GM19193 (cell line): ENCODE results near the gene CYP4F2.

ENCODE experiments used
- POLR2A ChIP-seq: IDR thresholded peaks from 4 replicates; pipeline ENCODE4 v1.6.1; 2011; ENCODE audit not compliant: insufficient read depth, insufficient read length; ENCODE audit errors: extremely low read depth

Gene CYP4F2

DNA sequence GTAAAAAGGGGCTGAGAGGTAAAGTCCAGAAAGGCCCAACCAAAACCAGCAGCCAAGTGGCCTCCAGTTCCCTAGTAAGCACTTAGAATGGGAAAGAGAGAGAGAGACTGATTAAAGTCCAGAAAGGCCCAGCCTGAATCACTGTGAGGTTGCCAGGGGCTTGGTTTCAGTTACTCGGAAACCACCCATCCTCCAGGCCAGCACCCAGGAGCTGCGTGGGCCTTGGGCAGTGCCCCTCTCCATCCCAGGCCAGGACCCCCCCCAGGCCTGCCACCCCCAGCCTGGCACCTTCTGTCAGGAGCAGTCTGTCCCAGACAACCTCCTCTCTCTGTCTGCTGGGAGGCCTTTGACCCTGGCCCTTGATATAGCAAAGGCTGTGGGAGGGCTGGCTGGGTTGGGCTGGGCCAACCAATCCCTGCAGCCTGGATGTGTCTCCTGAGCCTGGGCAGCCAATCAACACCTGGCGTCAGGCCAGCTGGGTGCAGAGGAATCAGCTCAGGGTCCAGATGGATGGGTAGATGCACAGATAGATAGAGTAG lies at the start of gene CYP4F2:
CYP4F2 (minus strand) TSS at position 337 of the 539 bp plus-strand sequence. CDS start 463 bp downstream, outside the sequence.
- no peak for TF ChIP-seq POLR2A

GRCh38 chr19:15945301-15945700 lies 47.4 kb upstream of the CYP4F2 start:
- no peak for TF ChIP-seq POLR2A

- TF ChIP-seq POLR2A = no peak
Observed at GRCh38 chr19:15944401-15944800, 46.5 kb upstream of the CYP4F2 start.

- no peak for TF ChIP-seq POLR2A
Observed at GRCh38 chr19:15937771-15938170, 39.9 kb upstream of the CYP4F2 start.

- TF ChIP-seq POLR2A = no peak
Observed at GRCh38 chr19:15936950-15937349, 39.1 kb upstream of the CYP4F2 start.

- TF ChIP-seq POLR2A = no peak
Observed at GRCh38 chr19:15936173-15936572, 38.3 kb upstream of the CYP4F2 start.

DNA sequence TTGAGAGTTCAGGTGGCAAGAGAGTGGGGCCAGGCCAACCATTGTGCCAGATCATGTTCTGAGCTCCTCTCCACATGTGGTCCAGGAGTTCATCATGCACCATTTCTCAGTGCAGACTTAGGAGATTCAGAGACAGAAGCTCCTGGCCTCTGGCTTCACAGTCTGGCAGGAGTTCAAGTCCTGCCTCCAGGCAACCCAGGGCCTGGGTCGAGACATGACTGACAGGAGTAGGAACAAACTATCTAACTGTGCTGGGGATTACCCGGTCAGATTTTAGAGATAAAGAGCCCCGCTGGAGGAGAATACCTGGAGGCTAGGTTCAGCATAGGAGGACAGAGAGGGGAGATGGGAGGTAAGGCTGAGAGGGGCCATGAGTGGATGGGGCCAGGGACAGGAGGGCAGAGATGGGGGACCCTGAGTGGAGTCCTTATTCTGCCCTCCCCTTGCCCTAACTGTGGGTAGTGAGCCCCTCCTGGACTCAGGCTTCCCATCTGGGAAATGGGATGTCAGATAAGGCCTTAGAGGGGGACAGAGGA lies 37.4 kb upstream of the CYP4F2 start:
- TF ChIP-seq POLR2A = no peak

GRCh38 chr19:15934332-15935078 lies 36.6 kb upstream of the CYP4F2 start, which contains the start of gene CYP4F11:
CYP4F11 (minus strand) TSS chr19:15934529; CDS start chr19:15934408, 121 bp downstream.
- TF ChIP-seq POLR2A = no peak

GRCh38 chr19:15928321-15928720 lies 30.4 kb upstream of the CYP4F2 start:
- TF ChIP-seq POLR2A = no peak

GRCh38 chr19:15926484-15926883 lies 28.6 kb upstream of the CYP4F2 start:
- no peak for TF ChIP-seq POLR2A

GRCh38 chr19:15923702-15924101 lies 25.8 kb upstream of the CYP4F2 start:
- no peak for TF ChIP-seq POLR2A

DNA sequence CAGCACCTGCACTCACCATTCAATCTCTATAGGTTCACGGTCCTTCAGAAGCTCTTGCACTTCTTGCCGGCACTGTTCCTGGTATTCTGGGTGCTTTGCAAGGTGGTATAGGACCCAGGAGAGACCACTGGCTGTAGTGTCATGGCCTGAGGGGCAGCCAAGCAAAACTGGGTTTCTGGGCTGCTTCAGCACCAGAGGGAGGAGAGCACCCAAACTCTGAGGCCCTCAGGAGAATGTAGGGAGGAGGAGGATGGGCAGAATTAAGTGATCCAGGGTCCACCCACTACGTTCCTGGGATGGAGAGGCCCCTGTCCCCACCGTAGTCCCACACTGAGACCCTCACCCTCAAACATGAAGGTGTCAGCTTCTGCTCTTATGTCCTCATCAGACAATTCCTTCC lies 24.1 kb upstream of the CYP4F2 start:
- no peak for TF ChIP-seq POLR2A

DNA sequence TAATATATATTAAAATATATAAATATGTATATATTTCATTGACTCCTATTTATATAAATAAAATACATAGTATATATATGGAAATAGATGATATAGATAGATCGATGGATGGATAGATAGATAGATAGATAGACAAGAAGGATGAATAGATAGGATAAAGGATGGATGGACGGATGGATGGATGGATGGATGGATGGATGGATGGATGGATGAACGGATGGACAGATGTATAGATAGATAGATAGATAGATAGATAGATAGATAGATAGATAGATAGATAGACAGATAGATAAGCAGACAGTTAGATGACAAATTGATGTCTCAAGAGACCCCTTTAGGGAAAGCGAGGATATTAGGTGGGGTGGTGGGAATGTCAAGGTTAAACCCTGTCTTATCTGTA lies 21.4 kb upstream of the CYP4F2 start:
- no peak for TF ChIP-seq POLR2A

- no peak for TF ChIP-seq POLR2A
Observed at GRCh38 chr19:15915109-15915508, 17.2 kb upstream of the CYP4F2 start.

GRCh38 chr19:15913830-15914229 lies 16.0 kb upstream of the CYP4F2 start:
- TF ChIP-seq POLR2A = no peak

DNA sequence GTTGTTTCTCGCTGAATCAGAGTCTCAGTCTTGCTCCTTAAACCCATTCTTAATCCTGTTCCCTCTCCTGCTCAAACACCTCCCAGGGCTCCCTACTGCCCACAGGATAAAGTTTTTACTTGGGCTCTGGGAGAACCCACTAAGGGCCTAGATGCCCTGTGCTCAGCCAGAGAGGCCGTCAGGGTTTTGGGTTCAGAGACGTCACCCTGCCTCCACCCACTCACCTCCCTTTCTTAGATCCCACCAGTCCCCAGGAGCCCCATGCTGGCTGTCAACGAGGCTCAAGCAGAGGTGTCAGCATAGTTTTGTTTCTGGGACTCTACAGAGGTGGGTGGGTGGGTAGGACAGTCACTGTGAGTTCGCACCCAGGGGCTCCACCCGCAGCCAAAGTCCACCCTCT lies 15.5 kb upstream of the CYP4F2 start:
- no peak for TF ChIP-seq POLR2A
